BE2C (cell line): ENCODE data around the gene SMIM44.

Experiments used
- DNase-seq: peaks from one replicate; pipeline ENCODE4 v3.0.0-alpha.2; 2020
- H3K27me3 ChIP-seq: fragments of 250-450 bp; sonication (Bioruptor Pico); 2 replicates; pipeline ENCODE4 v1.5.1; 2020; ENCODE audit warnings: mild to moderate bottlenecking
- H3K36me3 ChIP-seq: fragments of 250-450 bp; sonication (Bioruptor Pico); 2 replicates; pipeline ENCODE4 v1.5.1; 2020; ENCODE audit warnings: mild to moderate bottlenecking
- H3K4me1 ChIP-seq: fragments of 250-450 bp; sonication (Bioruptor Pico); 2 replicates; pipeline ENCODE4 v1.5.1; 2020
- H3K4me3 ChIP-seq: 2 replicates; pipeline ENCODE4 v1.5.1; 2011; ENCODE audit warnings: low read depth, low read length
- H3K9me3 ChIP-seq: fragments of 250-450 bp; sonication (Bioruptor Pico); 2 replicates; pipeline ENCODE4 v1.5.1; 2020
- TF ChIP-seq, protein P1 (sequence below): IDR thresholded peaks from 2 replicates; pipeline ENCODE4 v1.5.1; 2012; ENCODE audit warnings: mild to moderate bottlenecking, low read depth, low read length

Gene SMIM44

DNA sequence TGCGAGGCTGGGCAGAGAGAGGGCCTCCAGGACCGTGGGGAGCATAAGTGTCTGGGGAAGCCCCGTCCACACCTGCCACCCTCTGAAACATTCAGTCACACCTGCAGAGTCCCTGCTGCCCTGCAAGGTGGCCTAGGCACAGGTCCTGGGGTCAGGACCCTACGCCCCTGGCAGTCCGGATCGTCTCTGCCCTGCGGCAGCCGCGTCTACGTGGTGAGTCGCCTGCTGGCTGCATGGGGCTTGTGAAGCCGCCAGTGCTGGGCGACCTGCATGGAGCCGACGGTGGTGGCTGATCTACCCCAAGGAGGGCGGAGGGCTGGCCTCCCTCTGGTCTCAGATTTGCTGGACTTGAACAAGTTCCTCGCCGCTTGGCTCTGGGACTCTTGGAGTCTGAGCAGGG is 35.9 kb upstream of the SMIM44 start:
- H3K4me1 ChIP-seq = peaks cover 15% of the 10 kb centered on the region
- peaks cover 15% of the 10 kb centered on the region for H3K36me3 ChIP-seq
- TF ChIP-seq, protein P1, sequence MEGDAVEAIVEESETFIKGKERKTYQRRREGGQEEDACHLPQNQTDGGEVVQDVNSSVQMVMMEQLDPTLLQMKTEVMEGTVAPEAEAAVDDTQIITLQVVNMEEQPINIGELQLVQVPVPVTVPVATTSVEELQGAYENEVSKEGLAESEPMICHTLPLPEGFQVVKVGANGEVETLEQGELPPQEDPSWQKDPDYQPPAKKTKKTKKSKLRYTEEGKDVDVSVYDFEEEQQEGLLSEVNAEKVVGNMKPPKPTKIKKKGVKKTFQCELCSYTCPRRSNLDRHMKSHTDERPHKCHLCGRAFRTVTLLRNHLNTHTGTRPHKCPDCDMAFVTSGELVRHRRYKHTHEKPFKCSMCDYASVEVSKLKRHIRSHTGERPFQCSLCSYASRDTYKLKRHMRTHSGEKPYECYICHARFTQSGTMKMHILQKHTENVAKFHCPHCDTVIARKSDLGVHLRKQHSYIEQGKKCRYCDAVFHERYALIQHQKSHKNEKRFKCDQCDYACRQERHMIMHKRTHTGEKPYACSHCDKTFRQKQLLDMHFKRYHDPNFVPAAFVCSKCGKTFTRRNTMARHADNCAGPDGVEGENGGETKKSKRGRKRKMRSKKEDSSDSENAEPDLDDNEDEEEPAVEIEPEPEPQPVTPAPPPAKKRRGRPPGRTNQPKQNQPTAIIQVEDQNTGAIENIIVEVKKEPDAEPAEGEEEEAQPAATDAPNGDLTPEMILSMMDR = no peak
- H3K27me3 ChIP-seq = no peaks in the 10 kb centered on the region
- H3K9me3 ChIP-seq = no peaks in the 10 kb centered on the region
- DNase-seq = no peak
- H3K4me3 ChIP-seq = no peak overlapping the region

DNA sequence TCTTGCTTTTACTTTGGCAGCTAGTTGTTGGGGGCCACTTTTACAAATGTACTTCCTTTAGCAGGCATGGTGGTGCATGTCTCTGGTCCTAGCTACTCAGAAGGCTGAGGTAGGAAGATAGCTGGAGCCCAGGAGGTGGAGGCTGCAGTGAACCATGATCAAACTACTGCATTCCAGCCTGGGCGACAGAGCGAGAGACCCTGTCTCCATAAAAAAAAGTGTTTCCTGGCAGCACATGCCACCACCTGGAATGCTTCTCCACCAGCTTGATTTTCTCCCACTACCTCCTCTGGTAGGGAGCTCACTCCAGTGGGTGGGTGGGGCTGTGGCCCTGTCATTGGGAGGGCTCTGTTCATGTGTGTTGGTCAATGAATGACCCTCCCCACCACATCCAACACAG is 35.4 kb upstream of the SMIM44 start:
- H3K9me3 ChIP-seq = no peaks in the 10 kb centered on the region
- H3K36me3 ChIP-seq = peaks cover 15% of the 10 kb centered on the region
- no peak for DNase-seq
- peaks cover 15% of the 10 kb centered on the region for H3K4me1 ChIP-seq
- H3K27me3 ChIP-seq = no peaks in the 10 kb centered on the region
- no peak overlapping the region for H3K4me3 ChIP-seq
- TF ChIP-seq, protein P1 = no peak

DNA sequence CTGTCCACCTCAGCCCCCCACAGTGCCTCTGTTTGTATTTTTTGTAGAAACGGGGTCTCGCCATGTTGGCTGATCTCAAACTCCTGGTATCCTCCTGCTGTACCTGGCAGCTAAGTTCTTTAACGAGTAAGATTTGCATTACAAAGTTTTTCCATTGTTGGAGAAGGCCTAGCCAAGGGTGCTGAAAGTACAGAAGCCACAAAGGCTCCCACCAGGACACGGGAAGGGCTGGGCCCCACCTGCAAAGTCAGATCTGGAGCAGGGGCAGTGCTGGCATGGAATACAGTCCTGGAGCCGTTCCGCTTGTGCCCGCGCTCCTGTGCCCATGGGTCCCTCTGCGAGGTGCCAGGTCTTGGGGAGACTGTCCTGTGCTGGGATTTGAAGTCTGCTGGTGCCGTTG is 35.0 kb upstream of the SMIM44 start:
- Histone ChIP-seq H3K4me3 (no peak overlapping the region), H3K4me1 (peaks cover 15% of the 10 kb centered on the region)
- no peak for DNase-seq

DNA sequence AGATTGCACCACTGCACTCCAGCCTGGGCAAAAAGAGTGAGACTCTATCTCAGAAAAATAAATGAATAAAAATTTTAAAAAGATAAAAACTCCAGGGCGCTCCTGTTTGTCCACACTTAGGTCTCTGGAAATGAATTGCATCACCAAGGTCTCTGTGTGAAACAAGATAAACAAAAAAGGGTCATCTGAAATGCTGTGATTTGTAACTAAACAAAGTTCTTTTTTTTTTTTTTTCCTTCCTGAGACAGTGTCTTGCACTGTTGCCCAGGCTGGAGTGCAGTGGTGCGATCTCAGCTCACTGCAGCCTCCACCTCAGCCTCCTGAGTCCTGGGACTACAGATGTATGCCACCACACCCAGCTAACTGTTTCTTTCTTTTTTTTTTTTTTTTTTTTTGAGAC is 34.4 kb upstream of the SMIM44 start:
- peaks cover 15% of the 10 kb centered on the region for H3K4me1 ChIP-seq
- no peak for DNase-seq
- peaks cover 9% of the 10 kb centered on the region for H3K36me3 ChIP-seq
- TF ChIP-seq, protein P1 = no peak
- H3K9me3 ChIP-seq = no peaks in the 10 kb centered on the region
- H3K4me3 ChIP-seq = no peak overlapping the region
- H3K27me3 ChIP-seq = no peaks in the 10 kb centered on the region

More for the DNA sequence above, 35.0 kb upstream of the SMIM44 start:
- Histone ChIP-seq H3K36me3 (peaks cover 11% of the 10 kb centered on the region), H3K27me3 (no peaks in the 10 kb centered on the region), H3K9me3 (no peaks in the 10 kb centered on the region)
- TF ChIP-seq, protein P1 = no peak

DNA sequence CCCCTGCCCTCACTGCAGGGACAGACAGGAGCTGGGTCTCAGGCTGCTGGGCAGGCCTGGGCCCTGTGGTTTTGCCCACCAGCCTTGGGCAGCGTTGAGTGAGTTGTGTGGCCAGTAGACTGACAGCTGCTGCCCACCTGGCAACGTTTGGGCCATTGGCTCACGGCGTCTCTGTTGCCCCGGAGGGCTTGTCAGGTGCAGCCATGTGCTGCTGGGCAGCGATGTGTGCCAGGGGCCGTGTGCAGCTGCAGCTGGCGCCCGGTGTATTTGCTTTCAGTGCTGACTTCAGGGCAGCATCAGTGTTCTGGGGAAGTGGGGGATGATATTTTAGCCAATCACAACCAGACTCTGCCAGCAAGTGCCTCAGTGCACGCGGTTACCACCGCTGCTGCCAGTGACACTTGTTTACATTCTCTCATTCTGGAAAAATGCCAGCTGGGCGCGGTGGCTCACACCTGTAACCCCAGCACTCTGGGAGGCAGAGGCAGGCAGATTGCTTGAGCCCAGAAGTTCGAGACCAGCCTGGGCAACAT is 33.5 kb upstream of the SMIM44 start:
- no peak for DNase-seq
- H3K4me1 ChIP-seq = peaks cover 15% of the 10 kb centered on the region
- H3K27me3 ChIP-seq = no peaks in the 10 kb centered on the region
- no peaks in the 10 kb centered on the region for H3K9me3 ChIP-seq
- no peak overlapping the region for H3K4me3 ChIP-seq
- TF ChIP-seq, protein P1 = no peak
- peaks cover 9% of the 10 kb centered on the region for H3K36me3 ChIP-seq

DNA sequence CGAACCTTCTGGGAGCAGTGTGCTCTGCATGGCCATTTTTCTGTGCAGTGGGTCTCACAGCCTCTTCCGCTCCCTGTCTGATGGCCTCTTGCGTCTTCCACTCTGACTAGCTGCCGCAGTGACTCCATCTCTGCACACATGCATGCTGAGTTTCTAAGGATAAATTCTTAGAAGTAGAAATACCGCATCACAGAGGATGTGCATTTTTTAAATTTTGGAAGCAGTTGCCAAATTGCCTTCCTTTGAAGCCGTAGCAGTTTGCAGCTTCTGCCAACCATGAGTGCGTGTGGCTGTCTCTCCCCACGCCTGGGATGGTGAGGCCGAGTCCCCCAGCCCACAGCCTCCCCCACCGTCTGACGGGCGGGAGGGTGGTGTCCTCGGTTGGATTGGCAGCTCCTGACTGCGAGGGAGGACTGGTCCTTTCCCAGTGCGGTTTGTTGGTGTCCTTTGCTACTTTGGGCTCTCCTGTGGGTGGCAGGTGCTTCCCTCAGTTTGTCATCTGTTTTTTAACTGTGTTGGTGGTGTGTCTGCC is 32.7 kb upstream of the SMIM44 start:
- Histone ChIP-seq H3K36me3 (peaks cover 10% of the 10 kb centered on the region), H3K4me1 (peaks cover 13% of the 10 kb centered on the region), H3K27me3 (no peaks in the 10 kb centered on the region), H3K9me3 (no peaks in the 10 kb centered on the region), H3K4me3 (no peak overlapping the region)
- no peak for DNase-seq
- TF ChIP-seq, protein P1 = no peak
